IMR-90 (cell line): ENCODE data around the gene FUT1. TPM values are rescaled to one million over a fixed set of nuclear protein-coding genes. Genes with fewer than 3 reads are reported as not detected.

Experiments used
- ATAC-seq: fragments of 200-7000 bp; cut with Tn5 transposase; 2 replicates; pipeline ENCODE4 v1.9.1; 2020; ENCODE audit warnings: low read depth, mild to moderate bottlenecking, moderate library complexity
- BruUV-seq: library from RNA; stranded (reverse); fragments of 400-500 nt; replicated peaks from 2 replicates; lab custom pipeline; 2021; lab: Mats Ljungman, UMichigan
- CTCF ChIA-PET: fragments of 300-600 bp; formaldehyde crosslinking; extraction: SDS; loops from one replicate; lab custom pipeline; 2021; ENCODE audit warnings: antibody characterized with exemption; lab: Yijun Ruan, JAX
- POLR2A ChIA-PET: fragments of 300-600 bp; sonication (Branson Sonifier 250); formaldehyde crosslinking; loops from one replicate; lab custom pipeline; 2022; ENCODE audit warnings: antibody characterized with exemption; ENCODE audit not compliant: unreplicated experiment; lab: Charles Lee
- DNase-seq: peaks from one replicate; pipeline ENCODE4 v3.0.0; 2013
- H2AFZ ChIP-seq: replicated peaks from 2 replicates; pipeline ENCODE3; 2013; ENCODE audit warnings: low read length, mild to moderate bottlenecking; ENCODE audit not compliant: poor library complexity
- H2AK5ac ChIP-seq: 2 replicates; pipeline ENCODE4 v1.6.1; 2013; ENCODE audit warnings: low read depth, low read length, inconsistent platforms
- H2AK9ac ChIP-seq: replicated peaks from 2 replicates; pipeline ENCODE3; 2013; ENCODE audit warnings: mild to moderate bottlenecking, low read depth, low read length, moderate library complexity; ENCODE audit not compliant: poor library complexity
- H2BK120ac ChIP-seq: 2 replicates; pipeline ENCODE4 v1.6.1; 2013; ENCODE audit warnings: low read depth, low read length, inconsistent platforms
- H2BK15ac ChIP-seq: 3 replicates; pipeline ENCODE4 v1.6.1; 2013; ENCODE audit warnings: low read depth, low read length, inconsistent platforms
- H2BK20ac ChIP-seq: 2 replicates; pipeline ENCODE4 v1.6.1; 2013; ENCODE audit warnings: low read depth, mild to moderate bottlenecking, inconsistent platforms, low read length, moderate library complexity
- H2BK5ac ChIP-seq: 2 replicates; pipeline ENCODE4 v1.6.1; 2013; ENCODE audit warnings: mild to moderate bottlenecking, low read depth, low read length, inconsistent platforms; ENCODE audit not compliant: poor library complexity, severe bottlenecking
- H3K14ac ChIP-seq: replicated peaks from 2 replicates; pipeline ENCODE4 v1.6.1; 2013; ENCODE audit warnings: low read depth, low read length, inconsistent platforms
- H3K18ac ChIP-seq: 2 replicates; pipeline ENCODE4 v1.6.1; 2013; ENCODE audit warnings: low read depth, low read length, control low read depth
- H3K23ac ChIP-seq: 2 replicates; pipeline ENCODE4 v1.6.1; 2013; ENCODE audit warnings: low read depth, low read length, inconsistent platforms
- H3K27ac ChIP-seq: 2 replicates; pipeline ENCODE4 v1.5.1; 2013; ENCODE audit warnings: mild to moderate bottlenecking, control low read depth, low read length; ENCODE audit not compliant: insufficient read depth
- H3K27me3 ChIP-seq: 2 replicates; pipeline ENCODE4 v1.6.1; 2013; ENCODE audit warnings: low read length; ENCODE audit not compliant: control insufficient read depth, insufficient read depth
- H3K36me3 ChIP-seq: 2 replicates; pipeline ENCODE4 v1.6.1; 2013; ENCODE audit warnings: low read length, mixed read lengths; ENCODE audit not compliant: control insufficient read depth, insufficient read depth
- H3K4ac ChIP-seq: 2 replicates; pipeline ENCODE4 v1.6.1; 2013; ENCODE audit warnings: low read depth, low read length, inconsistent platforms
- H3K4me1 ChIP-seq: 2 replicates; pipeline ENCODE4 v1.6.1; 2013; ENCODE audit warnings: low read length, mixed read lengths; ENCODE audit not compliant: control insufficient read depth, insufficient read depth
- H3K4me2 ChIP-seq: 2 replicates; pipeline ENCODE4 v1.6.1; 2013; ENCODE audit warnings: low read depth, mild to moderate bottlenecking, control low read depth, low read length, moderate library complexity
- H3K4me3 ChIP-seq: 2 replicates; pipeline ENCODE4 v1.5.1; 2013; ENCODE audit warnings: low read depth, mild to moderate bottlenecking, control low read depth, low read length, moderate library complexity; ENCODE audit not compliant: insufficient read depth
- H3K56ac ChIP-seq: 2 replicates; pipeline ENCODE4 v1.6.1; 2013; ENCODE audit warnings: low read length, inconsistent platforms; ENCODE audit not compliant: insufficient read depth; ENCODE audit errors: extremely low read depth
- H3K79me1 ChIP-seq, 2 experiments: 2 replicates each; pipeline ENCODE4 v1.6.1; 2013; ENCODE audit warnings: low read length in 2 of 2, inconsistent platforms in 1 of 2, low read depth in 1 of 2
- H3K9ac ChIP-seq: 2 replicates; pipeline ENCODE4 v1.6.1; 2013; ENCODE audit warnings: low read depth, low read length, control low read depth
- H3K9me1 ChIP-seq: 2 replicates; pipeline ENCODE4 v1.6.1; 2013; ENCODE audit warnings: low read length, inconsistent platforms; ENCODE audit not compliant: insufficient read depth
- H3K9me3 ChIP-seq: 2 replicates; pipeline ENCODE4 v1.6.1; 2013; ENCODE audit warnings: low read length; ENCODE audit not compliant: control insufficient read depth, insufficient read depth
- H4K20me1 ChIP-seq: 2 replicates; pipeline ENCODE4 v1.6.1; 2013; ENCODE audit warnings: low read length, inconsistent platforms; ENCODE audit not compliant: insufficient read depth
- H4K5ac ChIP-seq: 2 replicates; pipeline ENCODE4 v1.6.1; 2013; ENCODE audit warnings: mild to moderate bottlenecking, low read depth, low read length, control low read depth
- H4K8ac ChIP-seq, 2 experiments: 2 replicates each; pipeline ENCODE4 v1.6.1; 2013; ENCODE audit warnings: low read depth in 2 of 2, low read length in 2 of 2, control low read depth in 1 of 2, inconsistent platforms in 1 of 2
- H4K91ac ChIP-seq: 2 replicates; pipeline ENCODE4 v1.6.1; 2013; ENCODE audit warnings: low read depth, low read length, inconsistent platforms; ENCODE audit not compliant: insufficient read depth
- CEBPB ChIP-seq: IDR thresholded peaks from 2 replicates; pipeline ENCODE4 v1.6.1; 2012; ENCODE audit warnings: low read depth, low read length, improper control_type of control experiment
- NFE2L2 ChIP-seq: fragments of 150-350 bp; IDR thresholded peaks from 2 replicates; pipeline ENCODE4 v1.6.1; 2016; ENCODE audit warnings: low read depth, mild to moderate bottlenecking, low read length
- SMC3 ChIP-seq: fragments of 150-350 bp; IDR thresholded peaks from 2 replicates; pipeline ENCODE4 v1.6.1; 2016; ENCODE audit warnings: low read depth, mild to moderate bottlenecking, antibody characterized with exemption, low read length, moderate library complexity
- WGBS, 2 experiments: methylation state at CpG; one replicate each; pipeline versions ENCODE4 v1.1.5 to v1.1.7; 2013; ENCODE audit warnings: missing lambda C conversion rate in 2 of 2; ENCODE audit not compliant: insufficient read length in 1 of 2; ENCODE audit errors: extremely low coverage in 2 of 2; 5-methylcytosine and 5-hydroxymethylcytosine counted together
- dilution Hi-C: fragments of 300-500 bp; cut with HindIII; formaldehyde crosslinking; loops from one replicate; pipeline ENCODE4 v1.14.3; 2018; ENCODE audit warnings: low sequenced_read_pairs; ENCODE audit not compliant: unreplicated experiment
- in situ Hi-C: fragments of 300-500 bp; cut with MboI; formaldehyde crosslinking; loops from 3 replicates; pipeline ENCODE4 v1.14.3; 2019; ENCODE audit warnings: low sequenced_read_pairs, inconsistent platforms, mixed read lengths
- intact Hi-C: fragments of 100-400 bp; cut with micrococcal nuclease; formaldehyde crosslinking; loops from 2 replicates; pipeline ENCODE4 v1.10.0; 2022
- polyA plus RNA-seq, 3 experiments: library from polyadenylated mRNA; depleted of rRNA; stranded (reverse); fragments of >200 nt; gene quantifications; 2 replicates each; pipeline ENCODE4 v1.2.3, GENCODE V29; 2012; ENCODE audit warnings: low replicate concordance in 1 of 3
- total RNA-seq: library from RNA; depleted of rRNA; stranded (reverse); fragments of >200 nt; gene quantifications from 2 replicates; pipeline ENCODE4 v1.2.3, GENCODE V29; 2012

Gene FUT1
- total and polyA plus RNA-seq, 2 of the 4 experiments (the other 2 are of a cell fraction): 0.09 to 0.18 TPM

DNA sequence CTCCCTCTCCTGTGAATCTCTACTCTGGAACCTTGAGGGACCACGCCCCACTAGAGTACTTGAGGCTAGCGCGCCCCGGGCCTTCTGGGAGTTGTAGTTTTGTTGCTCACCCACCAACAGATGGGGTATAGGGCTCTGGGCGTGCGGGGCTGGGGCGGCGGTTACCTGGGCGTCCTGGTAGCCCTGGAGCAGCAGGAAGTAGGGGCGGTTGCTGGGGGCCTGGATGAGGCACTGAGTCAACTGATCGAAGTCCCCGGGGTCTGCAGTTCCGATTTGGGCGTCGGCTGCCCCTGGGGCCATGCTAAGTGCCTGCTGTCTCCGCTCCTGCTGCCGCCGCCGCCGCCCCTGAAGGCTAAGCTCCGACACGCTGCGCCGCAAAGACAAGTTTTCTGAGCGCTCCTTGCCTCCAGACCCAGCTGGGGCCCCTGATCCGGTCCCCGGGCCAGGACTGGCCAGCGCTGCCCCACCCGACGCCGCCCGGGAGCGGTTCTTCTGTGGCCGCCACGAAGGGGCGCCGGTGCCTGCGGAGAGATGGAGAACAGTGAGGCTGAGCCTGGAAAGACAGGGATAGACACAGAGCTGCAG is 17.3 kb downstream of the FUT1 start:
- no peaks in the 10 kb centered on the region for H3K79me1 ChIP-seq
- H2BK20ac ChIP-seq: no peak overlapping the region
- peaks cover 28% of the 10 kb centered on the region for H3K27me3 ChIP-seq
- H3K9me3 ChIP-seq: peaks cover 3% of the 10 kb centered on the region
- peaks cover 5% of the 10 kb centered on the region for H3K4me1 ChIP-seq
- dilution Hi-C loops (no loop called here), intact Hi-C loops (no loop called here), in situ Hi-C loops (no loop called here)
- H3K18ac ChIP-seq: no peak overlapping the region
- H4K91ac ChIP-seq: no peak overlapping the region
- peaks cover 3% of the 10 kb centered on the region for H3K9me1 ChIP-seq
- H3K27ac ChIP-seq: no peak overlapping the region
- H3K56ac ChIP-seq: no peak overlapping the region
- no peak overlapping the region for H3K14ac ChIP-seq
- H3K4ac ChIP-seq: no peak overlapping the region
- H3K9ac ChIP-seq: no peak overlapping the region
- POLR2A ChIA-PET: no interaction called here
- H3K4me2 ChIP-seq: no peak overlapping the region
- no peak overlapping the region for H2AK5ac ChIP-seq
- no peak overlapping the region for H4K8ac ChIP-seq
- no peak overlapping the region for H3K23ac ChIP-seq
- peak overlapping the region; percentile 88 for H2AFZ ChIP-seq
- no peak overlapping the region for H2BK5ac ChIP-seq
- TF ChIP-seq CEBPB: no peak
- no peak for TF ChIP-seq NFE2L2
- TF ChIP-seq SMC3: no peak
- ATAC-seq (no peak), DNase-seq (no peak)
- H3K36me3 ChIP-seq: no peaks in the 10 kb centered on the region
- no peak overlapping the region for H3K4me3 ChIP-seq
- no peak overlapping the region for H4K5ac ChIP-seq
- 10% methylated on average over 31 of the region's 38 CpGs; no CpG with 5 or more reads in 1 of the 2 experiments for whole genome bisulfite sequencing, 2 experiments
- CTCF ChIA-PET: no interaction called here
- no peak overlapping the region for H2BK120ac ChIP-seq
- H2BK15ac ChIP-seq: no peak overlapping the region
- H2AK9ac ChIP-seq: peak overlapping the region; percentile 78
- BruUV-seq: no TSS peak
- no peaks in the 10 kb centered on the region for H4K20me1 ChIP-seq
